ENCODE results near the gene VWA5A. TPM values are rescaled to one million over a fixed set of nuclear protein-coding genes. Genes with fewer than 3 reads are reported as not detected.
A peak's percentile ranks its signal among the peaks of the same experiment; 100 is the strongest.

Gene VWA5A
- total RNA-seq: 10 to 100 TPM; 22.1 to 81.3 (median 39.9) TPM
- 10 to 100 TPM; 16.5 to 50.5 (median 26.4) TPM for polyA plus RNA-seq
- long read RNA-seq, donor 1, partial matches to known transcripts: 0 of 1 reads
- long read RNA-seq, donor 1, other reads (novel, unspliced or antisense): 0 of 1 reads
- long read RNA-seq, donor 2, partial matches to known transcripts: 0 of 2 reads
- long read RNA-seq, donor 2, other reads (novel, unspliced or antisense): 0 of 2 reads
- long read RNA-seq, donor 3, partial matches to known transcripts: 0 of 1 reads
- long read RNA-seq, donor 3, other reads (novel, unspliced or antisense): 0 of 1 reads
- long read RNA-seq, donor 4, transcript VWA5A-203 (18 exons, 3,419 nt): minor isoform, 5 of 28 reads
- long read RNA-seq, donor 4, transcript VWA5A-201 (10 exons, 1,863 nt): major isoform, 14 of 28 reads
- long read RNA-seq, donor 4, partial matches to known transcripts: 6 of 28 reads
- long read RNA-seq, donor 4, other reads (novel, unspliced or antisense): 1 of 28 reads
- long read RNA-seq, donor 5, full-length matches to known transcripts: 153 of 172 reads
- long read RNA-seq, donor 5, partial matches to known transcripts: 13 of 172 reads
- long read RNA-seq, donor 5, other reads (novel, unspliced or antisense): 6 of 172 reads
- long read RNA-seq, donor 6, transcript VWA5A-203 (18 exons, 3,419 nt): major isoform, 7 of 15 reads
- long read RNA-seq, donor 6, partial matches to known transcripts: 5 of 15 reads
- long read RNA-seq, donor 6, other reads (novel, unspliced or antisense): 0 of 15 reads
- long read RNA-seq, donor 7: 0 reads
- long read RNA-seq, donor 8, partial matches to known transcripts: 0 of 3 reads
- long read RNA-seq, donor 8, other reads (novel, unspliced or antisense): 0 of 3 reads
- long read RNA-seq, donor 9, partial matches to known transcripts: 5 of 6 reads
- long read RNA-seq, donor 9, other reads (novel, unspliced or antisense): 0 of 6 reads
- long read RNA-seq, donor 10, partial matches to known transcripts: 0 of 1 reads
- long read RNA-seq, donor 10, other reads (novel, unspliced or antisense): 0 of 1 reads

GRCh38 chr11:124114942-124115781, at the start of gene VWA5A:
Gene VWA5A (plus strand): TSS chr11:124115450. CDS start chr11:124117512, 2,062 bp downstream.
- no peaks in the 10 kb centered on the region for H3K27me3 ChIP-seq
- peak; percentile 87 to 94 (median 90) for DNase-seq
- peak within 1 kb of the TSS in 3 of 4 donors; percentile 9 to 82 (median 65) for H3K4me3 ChIP-seq
- intact Hi-C loops (cut with DNase I): no loop called here
- H3K9me3 ChIP-seq (replicated peaks in 1 of 3): no peaks in the 10 kb centered on the region
- peak within 1 kb of the TSS in 3 of 5 donors; percentile 53 to 61 (median 58) for H3K27ac ChIP-seq
- H3K4me1 ChIP-seq (replicated peaks in 1 of 2): peaks cover 15 to 21% of the 10 kb centered on the region in 2 donors
- H3K36me3 ChIP-seq (replicated peaks in 1 of 2): peaks cover 0 to 29% of the 10 kb centered on the region in 2 donors
- WGBS, 4 donors: 1 to 3% (median 3%) methylated on average over 16 of the region's 16 CpGs
- TF ChIP-seq POLR2A (IDR thresholded peaks at IDR 0.05) (peak; percentile 91 to 96), CTCF (IDR thresholded peaks at IDR 0.05) (no peak)

GRCh38 chr11:124068601-124069110, 46.6 kb upstream of the VWA5A start:
- no peak for DNase-seq
- no peak overlapping the region for H3K27ac ChIP-seq
- 40 to 55% (median 48%) methylated on average over 4 of the region's 4 CpGs for WGBS, 4 donors
- no peaks in the 10 kb centered on the region for H3K36me3 ChIP-seq (replicated peaks in 1 of 2)
- no peak overlapping the region for H3K4me3 ChIP-seq
- peaks cover 22% of the 10 kb centered on the region for H3K27me3 ChIP-seq
- intact Hi-C loops (cut with DNase I): no loop called here
- no peaks in the 10 kb centered on the region for H3K9me3 ChIP-seq (replicated peaks in 1 of 3)
- no peak for TF ChIP-seq POLR2A (IDR thresholded peaks at IDR 0.05)
- no peak for TF ChIP-seq CTCF (IDR thresholded peaks at IDR 0.05)
- H3K4me1 ChIP-seq (replicated peaks in 1 of 2): no peaks in the 10 kb centered on the region

GRCh38 chr11:124069429-124070401, 45.5 kb upstream of the VWA5A start:
- H3K36me3 ChIP-seq (replicated peaks in 1 of 2): no peaks in the 10 kb centered on the region
- peak overlapping the region in 1 of 4 donors; percentile 12 for H3K4me3 ChIP-seq
- peak in 5 of 7 donors; percentile 20 to 68 (median 45) for DNase-seq
- peaks cover 17% of the 10 kb centered on the region for H3K27me3 ChIP-seq
- no peaks in the 10 kb centered on the region for H3K9me3 ChIP-seq (replicated peaks in 1 of 3)
- 35 to 60% (median 44%) methylated on average over 21 to 28 of the region's 28 CpGs for WGBS, 4 donors
- TF ChIP-seq CTCF (IDR thresholded peaks at IDR 0.05): peak in 5 of 6 experiments; percentile 16 to 46 (median 32)
- no peak for TF ChIP-seq POLR2A (IDR thresholded peaks at IDR 0.05)
- no peaks in the 10 kb centered on the region for H3K4me1 ChIP-seq (replicated peaks in 1 of 2)
- intact Hi-C loops (cut with DNase I): loop anchor here (5.0 to 10.0 kb wide), 2 partner anchors 123 to 125 kb away; no protein-coding TSS in a partner anchor
- no peak overlapping the region for H3K27ac ChIP-seq

Measured in adrenal gland (tissue), 19 donors.